WTC11 (cell line): Measurements from ENCODE around the gene SPATA17. TPM values are rescaled to one million over a fixed set of nuclear protein-coding genes. Genes with fewer than 3 reads are reported as not detected.

Source experiments
- ATAC-seq: fragments of 200-7000 bp; cut with Tn5 transposase; 2 replicates; pipeline ENCODE4 v1.10.0; 2021; ENCODE audit warnings: mild to moderate bottlenecking, moderate library complexity
- CTCF ChIA-PET: fragments of 300-600 bp; sonication (Branson Sonifier 250); formaldehyde crosslinking; loops from one replicate; lab custom pipeline; 2021; ENCODE audit warnings: antibody characterized with exemption; lab: Charles Lee
- POLR2A ChIA-PET: fragments of 350-600 bp; sonication (Branson Sonifier 250); formaldehyde crosslinking; loops from one replicate; lab custom pipeline; 2021; ENCODE audit warnings: antibody characterized with exemption; lab: Charles Lee
- DNase-seq: peaks from one replicate; pipeline ENCODE4 v3.0.0; 2021; ENCODE audit warnings: low spot score
- H3K27ac Mint-ChIP-seq: 2 replicates; pipeline ENCODE4 v1.8.0; 2021; ENCODE audit warnings: mixed read lengths
- H3K27me3 Mint-ChIP-seq: 2 replicates; pipeline ENCODE4 v1.8.0; 2021; ENCODE audit warnings: low read depth, mild to moderate bottlenecking, moderate library complexity, mixed read lengths
- H3K36me3 Mint-ChIP-seq: 2 replicates; pipeline ENCODE4 v1.8.0; 2021; ENCODE audit warnings: mixed read lengths
- H3K4me1 Mint-ChIP-seq: 2 replicates; pipeline ENCODE4 v1.8.0; 2022; ENCODE audit warnings: mixed read lengths
- H3K4me3 Mint-ChIP-seq: 2 replicates; pipeline ENCODE4 v1.8.0; 2021; ENCODE audit warnings: mild to moderate bottlenecking, moderate library complexity, mixed read lengths
- H3K9me3 Mint-ChIP-seq: 2 replicates; pipeline ENCODE4 v1.8.0; 2021; ENCODE audit warnings: mixed read lengths
- CREM ChIP-seq: sonication (generic); formaldehyde crosslinking; IDR thresholded peaks from 2 replicates; pipeline ENCODE4 v1.8.1; 2022; ENCODE audit warnings: mild to moderate bottlenecking, missing genetic modification reagents, moderate library complexity
- CTCF ChIP-seq: fragments of 200-600 bp; IDR thresholded peaks from 2 replicates; pipeline ENCODE4 v1.8.0; 2022; ENCODE audit warnings: antibody characterized with exemption
- EMX1 ChIP-seq: fragments of 250-450 bp; sonication (Bioruptor Pico); IDR thresholded peaks from 2 replicates; pipeline ENCODE4 v1.8.0; 2021; ENCODE audit warnings: mild to moderate bottlenecking
- FOXJ3 ChIP-seq: sonication (generic); formaldehyde crosslinking; IDR thresholded peaks from 2 replicates; pipeline ENCODE4 v1.9.0; 2021; ENCODE audit warnings: missing genetic modification reagents, mild to moderate bottlenecking, borderline replicate concordance
- GRHL2 ChIP-seq: fragments of 250-450 bp; sonication (Bioruptor Pico); IDR thresholded peaks from 2 replicates; pipeline ENCODE4 v1.8.0; 2022; ENCODE audit warnings: mild to moderate bottlenecking, moderate library complexity; ENCODE audit not compliant: insufficient replicate concordance, severe bottlenecking
- HMGA2 ChIP-seq: fragments of 250-450 bp; sonication (Bioruptor Pico); IDR thresholded peaks from 2 replicates; pipeline ENCODE4 v1.4.0; 2021; ENCODE audit warnings: mild to moderate bottlenecking, moderate library complexity
- JAZF1 ChIP-seq: fragments of 250-450 bp; sonication (Bioruptor Pico); IDR thresholded peaks from 2 replicates; pipeline ENCODE4 v1.9.0; 2021; ENCODE audit warnings: moderate library complexity, mild to moderate bottlenecking, inconsistent platforms
- JUN ChIP-seq: sonication (generic); formaldehyde crosslinking; IDR thresholded peaks from 2 replicates; pipeline ENCODE4 v1.8.0; 2023; ENCODE audit warnings: mild to moderate bottlenecking, missing genetic modification reagents
- NFATC4 ChIP-seq: fragments of 250-450 bp; sonication (Bioruptor Pico); IDR thresholded peaks from 2 replicates; pipeline ENCODE4 v1.9.0; 2021; ENCODE audit warnings: mild to moderate bottlenecking
- USF2 ChIP-seq: sonication (generic); formaldehyde crosslinking; IDR thresholded peaks from 2 replicates; pipeline ENCODE4 v1.8.1; 2023; ENCODE audit warnings: mild to moderate bottlenecking, missing genetic modification reagents, moderate library complexity
- ZBTB21 ChIP-seq: sonication (generic); formaldehyde crosslinking; IDR thresholded peaks from 2 replicates; pipeline ENCODE4 v1.8.1; 2023; ENCODE audit warnings: mild to moderate bottlenecking, missing genetic modification reagents, borderline replicate concordance
- ZNF416 ChIP-seq: fragments of 250-450 bp; sonication (Bioruptor Pico); IDR thresholded peaks from 2 replicates; pipeline ENCODE4 v1.9.0; 2021; ENCODE audit warnings: mild to moderate bottlenecking, inconsistent platforms
- ZSCAN18 ChIP-seq: fragments of 250-450 bp; sonication (Bioruptor Pico); IDR thresholded peaks from 2 replicates; pipeline ENCODE4 v2.1.2; 2022; ENCODE audit warnings: mild to moderate bottlenecking, moderate library complexity
- total RNA-seq: library from RNA; stranded (reverse); gene quantifications from 3 replicates; pipeline ENCODE4 v1.2.3, GENCODE V29; 2021
- TF ChIP-seq, protein P1 (sequence below): sonication (generic); formaldehyde crosslinking; IDR thresholded peaks from 2 replicates; pipeline ENCODE4 v1.8.1; 2023; ENCODE audit warnings: mild to moderate bottlenecking, missing genetic modification reagents, borderline replicate concordance
- TF ChIP-seq, protein P2 (sequence below): sonication (generic); formaldehyde crosslinking; IDR thresholded peaks from 2 replicates; pipeline ENCODE4 v1.8.0; 2022; ENCODE audit warnings: mild to moderate bottlenecking, missing genetic modification reagents
- TF ChIP-seq, protein P3 (sequence below): sonication (generic); formaldehyde crosslinking; IDR thresholded peaks from 2 replicates; pipeline ENCODE4 v1.8.1; 2022; ENCODE audit warnings: low read depth, missing genetic modification reagents, borderline replicate concordance
- TF ChIP-seq, protein P4 (sequence below): sonication (generic); formaldehyde crosslinking; IDR thresholded peaks from 2 replicates; pipeline ENCODE4 v1.8.0; 2022; ENCODE audit warnings: missing genetic modification reagents

SPATA17 gene
- total RNA-seq, 1 experiment from 2014 or later: 1.3 TPM

- TF ChIP-seq, protein P1, sequence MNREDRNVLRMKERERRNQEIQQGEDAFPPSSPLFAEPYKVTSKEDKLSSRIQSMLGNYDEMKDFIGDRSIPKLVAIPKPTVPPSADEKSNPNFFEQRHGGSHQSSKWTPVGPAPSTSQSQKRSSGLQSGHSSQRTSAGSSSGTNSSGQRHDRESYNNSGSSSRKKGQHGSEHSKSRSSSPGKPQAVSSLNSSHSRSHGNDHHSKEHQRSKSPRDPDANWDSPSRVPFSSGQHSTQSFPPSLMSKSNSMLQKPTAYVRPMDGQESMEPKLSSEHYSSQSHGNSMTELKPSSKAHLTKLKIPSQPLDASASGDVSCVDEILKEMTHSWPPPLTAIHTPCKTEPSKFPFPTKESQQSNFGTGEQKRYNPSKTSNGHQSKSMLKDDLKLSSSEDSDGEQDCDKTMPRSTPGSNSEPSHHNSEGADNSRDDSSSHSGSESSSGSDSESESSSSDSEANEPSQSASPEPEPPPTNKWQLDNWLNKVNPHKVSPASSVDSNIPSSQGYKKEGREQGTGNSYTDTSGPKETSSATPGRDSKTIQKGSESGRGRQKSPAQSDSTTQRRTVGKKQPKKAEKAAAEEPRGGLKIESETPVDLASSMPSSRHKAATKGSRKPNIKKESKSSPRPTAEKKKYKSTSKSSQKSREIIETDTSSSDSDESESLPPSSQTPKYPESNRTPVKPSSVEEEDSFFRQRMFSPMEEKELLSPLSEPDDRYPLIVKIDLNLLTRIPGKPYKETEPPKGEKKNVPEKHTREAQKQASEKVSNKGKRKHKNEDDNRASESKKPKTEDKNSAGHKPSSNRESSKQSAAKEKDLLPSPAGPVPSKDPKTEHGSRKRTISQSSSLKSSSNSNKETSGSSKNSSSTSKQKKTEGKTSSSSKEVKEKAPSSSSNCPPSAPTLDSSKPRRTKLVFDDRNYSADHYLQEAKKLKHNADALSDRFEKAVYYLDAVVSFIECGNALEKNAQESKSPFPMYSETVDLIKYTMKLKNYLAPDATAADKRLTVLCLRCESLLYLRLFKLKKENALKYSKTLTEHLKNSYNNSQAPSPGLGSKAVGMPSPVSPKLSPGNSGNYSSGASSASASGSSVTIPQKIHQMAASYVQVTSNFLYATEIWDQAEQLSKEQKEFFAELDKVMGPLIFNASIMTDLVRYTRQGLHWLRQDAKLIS (CRISPR knock-in tag): no peak
- TF ChIP-seq ZSCAN18 (no peak), NFATC4 (no peak), CREM (CRISPR knock-in tag) (no peak), FOXJ3 (CRISPR knock-in tag) (no peak), GRHL2 (CRISPR knock-in tag) (no peak)
- TF ChIP-seq, protein P2, sequence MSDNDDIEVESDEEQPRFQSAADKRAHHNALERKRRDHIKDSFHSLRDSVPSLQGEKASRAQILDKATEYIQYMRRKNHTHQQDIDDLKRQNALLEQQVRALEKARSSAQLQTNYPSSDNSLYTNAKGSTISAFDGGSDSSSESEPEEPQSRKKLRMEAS (CRISPR knock-in tag): no peak
- TF ChIP-seq, protein P3, sequence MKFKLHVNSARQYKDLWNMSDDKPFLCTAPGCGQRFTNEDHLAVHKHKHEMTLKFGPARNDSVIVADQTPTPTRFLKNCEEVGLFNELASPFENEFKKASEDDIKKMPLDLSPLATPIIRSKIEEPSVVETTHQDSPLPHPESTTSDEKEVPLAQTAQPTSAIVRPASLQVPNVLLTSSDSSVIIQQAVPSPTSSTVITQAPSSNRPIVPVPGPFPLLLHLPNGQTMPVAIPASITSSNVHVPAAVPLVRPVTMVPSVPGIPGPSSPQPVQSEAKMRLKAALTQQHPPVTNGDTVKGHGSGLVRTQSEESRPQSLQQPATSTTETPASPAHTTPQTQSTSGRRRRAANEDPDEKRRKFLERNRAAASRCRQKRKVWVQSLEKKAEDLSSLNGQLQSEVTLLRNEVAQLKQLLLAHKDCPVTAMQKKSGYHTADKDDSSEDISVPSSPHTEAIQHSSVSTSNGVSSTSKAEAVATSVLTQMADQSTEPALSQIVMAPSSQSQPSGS: no peak
- TF ChIP-seq, all 79 proteins: peak for 0
Observed at GRCh38 chr1:217867446-217867995, 236.4 kb downstream of the SPATA17 start (continued).

DNA sequence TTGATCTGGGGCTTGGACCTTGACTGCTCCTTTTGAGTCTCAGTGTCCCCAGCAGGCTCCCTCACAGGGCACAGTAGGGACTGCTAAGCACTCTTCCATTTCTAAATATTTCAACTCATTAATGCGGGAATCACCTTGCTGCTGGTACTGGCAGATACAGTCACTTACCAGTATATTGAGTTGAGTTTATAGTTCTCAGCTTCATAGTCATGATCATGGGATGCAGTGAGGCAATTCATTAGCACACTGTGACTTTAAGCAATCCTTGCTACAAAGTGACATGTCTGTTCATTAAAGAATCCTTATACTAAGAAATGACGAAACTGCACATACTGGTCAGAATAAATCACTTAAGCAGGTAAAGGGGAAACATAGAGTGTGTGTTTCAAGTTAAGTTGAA, 240.8 kb downstream of the SPATA17 start:
- H3K9me3 Mint-ChIP-seq: no peaks in the 10 kb centered on the region
- H3K4me1 Mint-ChIP-seq: peaks cover 9% of the 10 kb centered on the region
- H3K4me3 Mint-ChIP-seq: no peak overlapping the region
- H3K27me3 Mint-ChIP-seq: no peaks in the 10 kb centered on the region
- ChIA-PET CTCF (interaction anchor here (1.1 kb wide), 1 partner anchor 14 kb away, joined by 3 read pairs; no protein-coding TSS in a partner anchor), POLR2A (no interaction called here)
- ATAC-seq (no peak), DNase-seq (no peak)
- H3K27ac Mint-ChIP-seq: no peak overlapping the region
- no peaks in the 10 kb centered on the region for H3K36me3 Mint-ChIP-seq
- no peak for TF ChIP-seq EMX1 (CRISPR knock-in tag)
- no peak for TF ChIP-seq HMGA2 (CRISPR knock-in tag)
- TF ChIP-seq ZNF416: no peak
- no peak for TF ChIP-seq USF2
- no peak for TF ChIP-seq CREM (CRISPR knock-in tag)
- no peak for TF ChIP-seq CTCF
- TF ChIP-seq JUN: no peak
- no peak for TF ChIP-seq ZBTB21
- no peak for TF ChIP-seq JAZF1
- TF ChIP-seq, protein P4, sequence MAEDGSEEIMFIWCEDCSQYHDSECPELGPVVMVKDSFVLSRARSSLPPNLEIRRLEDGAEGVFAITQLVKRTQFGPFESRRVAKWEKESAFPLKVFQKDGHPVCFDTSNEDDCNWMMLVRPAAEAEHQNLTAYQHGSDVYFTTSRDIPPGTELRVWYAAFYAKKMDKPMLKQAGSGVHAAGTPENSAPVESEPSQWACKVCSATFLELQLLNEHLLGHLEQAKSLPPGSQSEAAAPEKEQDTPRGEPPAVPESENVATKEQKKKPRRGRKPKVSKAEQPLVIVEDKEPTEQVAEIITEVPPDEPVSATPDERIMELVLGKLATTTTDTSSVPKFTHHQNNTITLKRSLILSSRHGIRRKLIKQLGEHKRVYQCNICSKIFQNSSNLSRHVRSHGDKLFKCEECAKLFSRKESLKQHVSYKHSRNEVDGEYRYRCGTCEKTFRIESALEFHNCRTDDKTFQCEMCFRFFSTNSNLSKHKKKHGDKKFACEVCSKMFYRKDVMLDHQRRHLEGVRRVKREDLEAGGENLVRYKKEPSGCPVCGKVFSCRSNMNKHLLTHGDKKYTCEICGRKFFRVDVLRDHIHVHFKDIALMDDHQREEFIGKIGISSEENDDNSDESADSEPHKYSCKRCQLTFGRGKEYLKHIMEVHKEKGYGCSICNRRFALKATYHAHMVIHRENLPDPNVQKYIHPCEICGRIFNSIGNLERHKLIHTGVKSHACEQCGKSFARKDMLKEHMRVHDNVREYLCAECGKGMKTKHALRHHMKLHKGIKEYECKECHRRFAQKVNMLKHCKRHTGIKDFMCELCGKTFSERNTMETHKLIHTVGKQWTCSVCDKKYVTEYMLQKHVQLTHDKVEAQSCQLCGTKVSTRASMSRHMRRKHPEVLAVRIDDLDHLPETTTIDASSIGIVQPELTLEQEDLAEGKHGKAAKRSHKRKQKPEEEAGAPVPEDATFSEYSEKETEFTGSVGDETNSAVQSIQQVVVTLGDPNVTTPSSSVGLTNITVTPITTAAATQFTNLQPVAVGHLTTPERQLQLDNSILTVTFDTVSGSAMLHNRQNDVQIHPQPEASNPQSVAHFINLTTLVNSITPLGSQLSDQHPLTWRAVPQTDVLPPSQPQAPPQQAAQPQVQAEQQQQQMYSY (CRISPR knock-in tag): no peak
